Measurements from ENCODE around the gene PROK1.
A peak's percentile ranks its signal among the peaks of the same experiment; 100 is the strongest.
"Not testable (repeated sequence)": the region's sequence is repeated elsewhere in the genome, so short reads cannot be mapped to it uniquely, and the experiment has no call there.

PROK1 gene, protein sequence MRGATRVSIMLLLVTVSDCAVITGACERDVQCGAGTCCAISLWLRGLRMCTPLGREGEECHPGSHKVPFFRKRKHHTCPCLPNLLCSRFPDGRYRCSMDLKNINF

DNA sequence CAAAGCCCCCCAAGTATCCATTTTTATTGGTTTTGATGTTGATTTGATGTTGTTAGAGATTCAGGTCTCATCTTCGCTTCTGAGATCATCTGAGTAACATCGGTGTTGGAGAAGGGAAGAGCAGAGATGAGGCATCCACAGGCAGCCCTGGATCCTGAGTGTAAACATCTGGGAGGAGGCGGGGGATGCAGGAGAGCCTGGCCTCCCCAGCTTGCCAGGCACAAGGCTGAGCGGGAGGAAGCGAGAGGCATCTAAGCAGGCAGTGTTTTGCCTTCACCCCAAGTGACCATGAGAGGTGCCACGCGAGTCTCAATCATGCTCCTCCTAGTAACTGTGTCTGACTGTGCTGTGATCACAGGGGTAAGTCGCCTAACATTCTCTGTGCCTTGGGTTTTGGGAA lies at the start of gene PROK1:
PROK1 (plus strand) TSS at position 221 of the 400 bp plus-strand sequence; CDS start at position 289, 68 bp downstream.
- Mint-ChIP-seq H3K4me1 (ENCODE audit: low read depth) (no peaks in the 10 kb centered on the region), H3K27ac (no peak within 1 kb of the TSS), H3K27me3 (peaks cover 14% of the 10 kb centered on the region), H3K36me3 (ENCODE audit: low read depth) (no peaks in the 10 kb centered on the region), H3K9me3 (no peaks in the 10 kb centered on the region), H3K4me3 (no peak within 1 kb of the TSS)
- intact Hi-C loops (cut with micrococcal nuclease) = no loop called here

DNA sequence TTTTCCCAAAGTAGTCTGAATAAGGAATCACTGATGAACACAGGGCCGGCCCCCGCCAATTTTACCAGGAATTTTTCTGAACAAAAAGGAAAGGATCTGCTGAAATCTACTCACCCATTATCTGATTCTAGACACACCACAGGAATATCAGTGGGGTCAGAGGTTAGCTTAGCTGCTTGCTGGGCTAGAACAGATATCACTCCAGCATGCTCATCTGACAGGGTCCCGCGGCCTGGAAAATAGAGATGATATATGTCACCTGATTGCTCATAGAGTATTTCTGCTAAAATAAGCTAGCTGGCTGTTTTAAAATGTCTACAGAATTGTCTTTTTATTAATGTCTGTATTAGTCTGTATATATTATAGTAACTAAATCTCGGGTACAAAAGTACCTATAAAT lies 47.1 kb upstream of the PROK1 start:
- Mint-ChIP-seq H3K36me3 (ENCODE audit: low read depth) (peaks cover 49% of the 10 kb centered on the region), H3K9me3 (no peaks in the 10 kb centered on the region), H3K4me1 (ENCODE audit: low read depth) (peaks cover 12% of the 10 kb centered on the region), H3K27ac (no peak overlapping the region), H3K27me3 (no peaks in the 10 kb centered on the region), H3K4me3 (no peak overlapping the region)
- intact Hi-C loops (cut with micrococcal nuclease) = loop anchor here (2.0 kb wide), 1 partner anchor 23 kb away; no protein-coding TSS in a partner anchor

DNA sequence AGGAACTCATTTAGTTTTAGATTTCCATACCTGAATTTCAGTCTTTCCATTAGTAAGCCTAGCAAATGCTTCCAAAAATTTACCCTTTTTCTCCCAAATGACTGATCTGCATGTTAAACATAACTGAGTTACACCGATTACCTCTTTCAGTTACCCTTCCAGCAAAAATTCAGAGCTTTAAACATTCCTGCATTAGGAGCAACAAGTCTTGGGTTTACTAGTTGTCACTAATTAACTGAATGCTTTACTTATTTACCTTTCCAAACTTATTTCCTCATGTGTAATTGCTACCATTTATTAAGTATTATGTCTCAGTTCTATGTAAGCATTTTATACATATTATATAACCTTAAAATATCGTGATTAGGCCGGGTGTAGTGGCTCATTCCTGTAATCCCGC lies 46.5 kb upstream of the PROK1 start:
- intact Hi-C loops (cut with micrococcal nuclease) = no loop called here
- Mint-ChIP-seq H3K4me1 (ENCODE audit: low read depth) (peaks cover 15% of the 10 kb centered on the region), H3K36me3 (ENCODE audit: low read depth) (peaks cover 46% of the 10 kb centered on the region), H3K9me3 (no peaks in the 10 kb centered on the region), H3K4me3 (no peak overlapping the region), H3K27me3 (no peaks in the 10 kb centered on the region), H3K27ac (no peak overlapping the region)

DNA sequence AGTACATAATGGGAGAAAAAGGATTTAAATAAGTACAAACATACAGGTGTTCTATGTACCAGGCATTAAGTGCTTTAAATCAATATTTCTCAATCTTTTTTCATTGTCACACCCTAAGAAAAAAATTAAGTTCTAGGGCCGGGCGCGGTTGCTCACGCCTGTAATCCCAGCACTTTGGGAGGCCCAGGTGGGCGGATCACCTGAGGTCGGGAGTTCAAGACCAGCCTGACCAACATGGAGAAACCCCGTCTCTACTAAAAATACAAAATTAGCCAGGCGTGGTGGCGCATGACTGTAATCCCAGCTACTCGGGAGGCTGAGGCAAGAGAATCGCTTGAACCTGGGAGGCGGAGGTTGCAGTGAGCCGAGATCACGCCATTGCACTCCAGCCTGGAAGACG lies 44.5 kb upstream of the PROK1 start:
- intact Hi-C loops (cut with micrococcal nuclease) = loop anchor here (2.0 to 5.0 kb wide), 2 partner anchors 68 to 204 kb away; partner anchors contain the start of gene RBM15
- Mint-ChIP-seq H3K27ac (peak overlapping the region; percentile 100), H3K4me1 (ENCODE audit: low read depth) (peaks cover 17% of the 10 kb centered on the region)

DNA sequence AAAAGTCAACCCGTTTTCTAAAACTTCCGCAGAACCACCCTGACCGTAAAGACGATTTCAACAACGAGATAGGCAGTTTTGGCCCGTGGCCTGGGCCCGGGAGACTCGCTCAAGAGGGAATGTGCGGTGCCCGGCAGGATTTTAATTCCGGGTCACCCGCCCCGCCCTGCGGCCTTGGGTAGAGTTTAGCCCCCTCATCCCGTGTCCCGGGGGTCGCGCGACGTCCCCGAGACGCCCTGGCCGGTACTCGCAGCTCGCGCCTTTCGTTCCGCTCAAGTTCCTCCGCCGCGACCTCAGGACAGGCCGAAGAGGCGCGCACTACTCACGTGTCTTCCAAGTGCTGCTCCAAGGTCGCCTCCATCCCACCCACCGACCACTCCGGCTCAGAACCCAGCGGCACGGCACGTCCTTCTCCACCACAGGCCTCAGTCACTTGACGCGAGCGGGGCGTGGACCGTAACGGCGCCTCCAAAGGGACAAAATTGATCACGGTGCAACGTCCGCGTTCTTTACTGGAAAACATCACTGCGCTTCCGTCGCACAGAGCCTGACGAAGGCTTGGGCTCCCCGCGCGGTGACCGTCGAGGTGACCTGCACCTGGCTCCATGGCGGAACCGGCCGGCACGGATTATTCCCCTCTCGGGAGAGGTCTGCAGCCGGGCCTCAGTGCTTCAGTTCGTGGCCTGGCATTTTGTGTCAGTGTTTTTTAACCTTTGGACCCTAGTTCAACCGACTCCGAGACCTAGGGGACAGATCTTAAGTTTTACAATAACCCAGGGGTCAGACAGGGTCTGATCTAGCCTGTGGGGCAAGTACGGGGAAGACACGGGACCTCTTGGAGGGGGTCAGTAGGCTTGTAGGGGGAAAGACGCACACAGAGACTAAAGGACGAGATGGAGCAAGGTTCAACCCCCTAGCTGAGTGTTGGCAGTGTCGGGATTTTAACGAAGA lies 43.4 kb upstream of the PROK1 start, which contains the start of gene LAMTOR5:
LAMTOR5 (minus strand) TSS at position 435 of the 951 bp plus-strand sequence; CDS start at position 361, 74 bp downstream.
- intact Hi-C loops (cut with micrococcal nuclease) = loop anchor here (2.0 to 5.0 kb wide), 2 partner anchors 69 to 205 kb away; partner anchors contain the start of gene RBM15
- Mint-ChIP-seq H3K4me3 (peak within 1 kb of the TSS; percentile 100), H3K4me1 (ENCODE audit: low read depth) (peaks cover 19% of the 10 kb centered on the region), H3K27ac (peak within 1 kb of the TSS; percentile 100), H3K36me3 (ENCODE audit: low read depth) (peaks cover 29% of the 10 kb centered on the region), H3K9me3 (no peaks in the 10 kb centered on the region), H3K27me3 (no peaks in the 10 kb centered on the region)

More for the DNA sequence above, 44.5 kb upstream of the PROK1 start:
- Mint-ChIP-seq H3K36me3 (ENCODE audit: low read depth) (peaks cover 29% of the 10 kb centered on the region), H3K4me3 (peak overlapping the region; percentile 100)
- H3K27me3 Mint-ChIP-seq, H3K9me3 Mint-ChIP-seq: not testable (repeated sequence)

DNA sequence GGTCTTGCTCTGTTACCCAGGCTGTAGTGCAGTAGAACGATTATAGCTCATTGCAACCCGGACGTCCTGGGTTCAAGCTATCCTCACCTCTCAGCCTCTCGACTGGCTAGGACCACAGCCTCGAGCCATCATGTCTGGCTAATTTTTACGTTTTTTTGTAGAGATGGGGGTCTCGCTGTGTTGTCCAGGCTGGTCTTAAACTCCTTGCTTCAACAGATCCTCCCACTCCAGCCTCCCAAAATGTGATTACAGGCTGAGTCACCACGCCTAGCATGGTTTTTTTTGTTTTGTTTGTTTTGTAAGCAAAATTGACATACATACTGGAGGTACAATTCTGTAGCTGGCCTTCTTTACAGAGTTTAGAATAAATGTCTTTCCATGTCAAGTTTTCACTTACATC lies 42.5 kb upstream of the PROK1 start:
- peak overlapping the region; percentile 100 for H3K27ac Mint-ChIP-seq
- no peaks in the 10 kb centered on the region for H3K9me3 Mint-ChIP-seq
- peaks cover 28% of the 10 kb centered on the region for H3K4me1 Mint-ChIP-seq (ENCODE audit: low read depth)
- intact Hi-C loops (cut with micrococcal nuclease) = loop anchor here (5.0 kb wide), 1 partner anchor 206 kb away; no protein-coding TSS in a partner anchor
- H3K27me3 Mint-ChIP-seq = no peaks in the 10 kb centered on the region
- peak overlapping the region; percentile 13 for H3K4me3 Mint-ChIP-seq
- peaks cover 23% of the 10 kb centered on the region for H3K36me3 Mint-ChIP-seq (ENCODE audit: low read depth)

DNA sequence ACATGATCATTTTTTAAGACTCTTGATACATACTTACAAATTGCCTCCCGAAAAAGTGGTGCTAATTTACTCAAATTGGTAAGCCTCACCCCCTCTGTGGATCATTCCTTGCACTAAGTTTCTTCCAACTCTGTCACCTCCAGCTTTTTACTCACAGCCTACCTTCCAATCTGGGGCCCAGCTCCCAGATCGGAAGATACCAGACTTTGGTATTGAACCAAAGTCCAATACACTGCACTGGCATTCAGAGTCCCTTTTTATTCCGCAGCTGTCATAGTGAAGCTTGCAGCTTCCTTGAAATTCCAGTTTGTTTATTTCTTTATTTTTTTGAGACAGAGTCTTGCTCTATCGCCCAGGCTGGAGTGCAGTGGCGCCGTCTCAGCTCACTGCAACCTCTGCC lies 41.6 kb upstream of the PROK1 start:
- H3K27ac Mint-ChIP-seq = no peak overlapping the region
- peaks cover 28% of the 10 kb centered on the region for H3K4me1 Mint-ChIP-seq (ENCODE audit: low read depth)
- H3K36me3 Mint-ChIP-seq (ENCODE audit: low read depth) = peaks cover 15% of the 10 kb centered on the region
- intact Hi-C loops (cut with micrococcal nuclease) = loop anchor here (5.0 kb wide), 1 partner anchor 207 kb away; no protein-coding TSS in a partner anchor
- H3K27me3 Mint-ChIP-seq = no peaks in the 10 kb centered on the region
- no peaks in the 10 kb centered on the region for H3K9me3 Mint-ChIP-seq
- no peak overlapping the region for H3K4me3 Mint-ChIP-seq

DNA sequence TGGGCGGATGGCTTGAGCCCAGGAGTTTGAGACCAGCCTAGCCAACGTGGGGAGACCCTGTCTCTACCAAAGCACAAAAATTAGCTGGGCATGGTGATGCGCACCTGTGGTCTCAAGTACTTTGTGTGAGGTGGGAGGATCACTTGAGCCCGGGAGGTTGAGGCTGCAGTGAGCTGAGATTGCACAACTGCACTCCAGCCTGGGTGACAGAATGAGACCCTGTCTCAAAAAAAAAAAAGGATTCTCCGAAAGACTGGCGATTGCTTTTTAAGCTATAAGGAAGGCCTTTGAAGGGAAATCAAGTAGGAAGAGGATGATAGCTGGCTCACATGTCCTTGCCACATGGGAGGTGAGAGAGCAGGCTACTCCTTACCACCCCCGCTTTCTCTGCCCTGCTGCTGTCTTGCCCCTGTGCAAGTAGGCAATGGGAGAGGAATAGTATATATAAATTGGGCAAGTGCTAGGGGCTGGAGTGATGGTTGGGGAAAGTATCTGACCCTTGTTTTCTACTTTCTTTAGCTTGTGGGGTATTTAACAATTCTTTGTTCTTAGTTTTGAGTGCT lies 39.7 kb upstream of the PROK1 start:
- no peak overlapping the region for H3K4me3 Mint-ChIP-seq
- no peaks in the 10 kb centered on the region for H3K27me3 Mint-ChIP-seq
- intact Hi-C loops (cut with micrococcal nuclease) = no loop called here
- H3K36me3 Mint-ChIP-seq (ENCODE audit: low read depth) = peaks cover 11% of the 10 kb centered on the region
- H3K4me1 Mint-ChIP-seq (ENCODE audit: low read depth) = peaks cover 28% of the 10 kb centered on the region
- H3K27ac Mint-ChIP-seq = peak overlapping the region; percentile 31
- H3K9me3 Mint-ChIP-seq = no peaks in the 10 kb centered on the region

DNA sequence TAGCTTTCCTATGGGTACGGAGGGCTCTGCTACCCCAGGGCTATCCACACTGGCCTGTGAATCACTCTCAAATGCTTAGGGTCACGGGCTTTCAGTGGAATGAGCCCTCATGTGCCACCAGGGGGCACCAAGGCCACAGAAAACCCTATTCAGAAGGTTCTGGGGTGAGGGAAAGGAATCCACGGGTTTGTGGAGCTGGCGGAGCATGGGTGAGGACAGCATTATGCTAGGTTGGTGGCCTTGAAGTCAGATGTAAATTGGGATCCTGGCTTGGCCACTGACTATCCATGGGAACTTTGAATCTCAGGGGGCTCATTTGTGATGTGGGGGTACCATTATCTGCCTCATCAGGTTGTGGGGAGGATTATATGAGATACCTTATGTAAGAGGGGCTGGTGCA lies 38.4 kb upstream of the PROK1 start:
- peak overlapping the region; percentile 58 for H3K27ac Mint-ChIP-seq
- intact Hi-C loops (cut with micrococcal nuclease) = loop anchor here (1.0 kb wide), 2 partner anchors 48 to 84 kb away; no protein-coding TSS in a partner anchor
- no peak overlapping the region for H3K4me3 Mint-ChIP-seq
- no peaks in the 10 kb centered on the region for H3K9me3 Mint-ChIP-seq
- no peaks in the 10 kb centered on the region for H3K27me3 Mint-ChIP-seq
- peaks cover 28% of the 10 kb centered on the region for H3K4me1 Mint-ChIP-seq (ENCODE audit: low read depth)
- peaks cover 6% of the 10 kb centered on the region for H3K36me3 Mint-ChIP-seq (ENCODE audit: low read depth)

DNA sequence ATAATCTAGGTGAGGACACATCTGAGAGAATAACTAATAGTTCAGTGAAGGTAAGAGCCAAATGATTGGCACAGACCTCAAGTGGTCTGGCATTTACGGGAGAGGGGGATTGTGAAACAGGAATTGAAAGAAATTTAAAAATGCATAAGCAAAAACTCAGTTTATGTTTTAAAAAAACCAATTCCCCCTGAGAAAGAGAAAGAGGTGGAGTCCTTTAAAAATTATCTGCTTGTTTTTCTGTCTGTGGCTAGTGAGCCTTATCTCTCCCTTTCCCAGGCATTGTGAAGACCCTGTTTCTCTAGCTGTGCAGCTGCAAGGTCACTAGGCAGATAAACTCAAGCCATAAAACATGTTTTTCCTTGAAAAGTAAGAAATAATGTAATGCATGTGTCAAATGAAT lies 37.9 kb upstream of the PROK1 start:
- H3K9me3 Mint-ChIP-seq; H3K36me3 Mint-ChIP-seq (ENCODE audit: low read depth); H3K27me3 Mint-ChIP-seq; H3K4me3 Mint-ChIP-seq; intact Hi-C loops (cut with micrococcal nuclease): not testable (repeated sequence)
- Mint-ChIP-seq H3K27ac (peak overlapping the region; percentile 58), H3K4me1 (ENCODE audit: low read depth) (peaks cover 23% of the 10 kb centered on the region)

DNA sequence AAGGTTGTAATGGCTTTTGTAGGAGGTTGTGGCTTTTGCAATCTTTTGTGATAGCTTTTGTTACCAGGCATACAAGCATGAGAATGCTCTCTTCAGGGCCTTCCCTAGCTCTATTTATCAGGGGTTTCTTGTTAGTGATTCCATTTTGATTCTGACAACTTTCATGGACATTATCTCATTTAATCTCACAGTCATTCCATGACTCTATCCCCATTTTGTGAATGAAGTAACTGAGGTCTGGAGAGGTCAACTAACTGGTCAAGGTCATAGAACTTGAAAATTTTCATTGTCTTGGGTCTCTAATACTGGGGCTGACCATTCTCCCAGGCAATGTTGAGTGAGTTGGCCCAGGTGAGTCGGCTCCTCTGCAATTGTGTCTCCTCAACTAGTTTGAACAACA lies 32.2 kb upstream of the PROK1 start:
- H3K9me3 Mint-ChIP-seq = peaks cover 8% of the 10 kb centered on the region

DNA sequence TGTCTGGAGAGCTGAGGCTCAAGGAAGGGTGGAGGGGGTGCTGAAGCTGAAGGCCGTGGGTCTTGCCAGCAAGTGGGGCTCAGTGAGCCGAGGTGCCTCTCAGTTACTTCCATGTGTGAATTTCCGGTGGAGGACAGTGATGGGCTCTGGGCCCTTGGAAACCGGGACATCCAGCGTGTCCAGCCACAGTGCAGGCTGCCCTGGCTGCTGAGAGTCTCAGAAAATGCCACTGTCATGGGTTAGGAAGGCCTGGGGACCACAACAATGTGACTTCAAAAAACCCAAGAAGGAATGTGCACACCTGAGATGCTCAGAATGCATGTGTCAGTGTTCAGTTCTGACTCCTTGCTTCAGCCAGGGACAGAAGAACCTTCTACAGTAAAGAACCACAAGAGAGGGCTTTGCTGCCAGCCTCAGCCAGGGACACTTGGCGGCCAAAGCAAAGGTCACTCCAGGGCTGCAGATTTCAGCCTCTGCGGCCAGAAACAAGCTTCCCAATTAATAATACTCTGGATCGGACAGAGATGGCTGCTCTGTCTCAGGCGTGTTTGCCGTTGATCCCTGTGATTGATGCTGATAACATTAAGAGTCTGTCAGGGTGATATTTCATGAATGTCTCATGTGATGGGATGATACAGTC lies 30.8 kb upstream of the PROK1 start:
- intact Hi-C loops (cut with micrococcal nuclease) = no loop called here
- Mint-ChIP-seq H3K27me3 (no peaks in the 10 kb centered on the region), H3K9me3 (peaks cover 8% of the 10 kb centered on the region), H3K4me3 (no peak overlapping the region), H3K36me3 (ENCODE audit: low read depth) (no peaks in the 10 kb centered on the region), H3K4me1 (ENCODE audit: low read depth) (peaks cover 36% of the 10 kb centered on the region), H3K27ac (peak overlapping the region; percentile 70)

More for the DNA sequence above, 32.2 kb upstream of the PROK1 start:
- peaks cover 30% of the 10 kb centered on the region for H3K4me1 Mint-ChIP-seq (ENCODE audit: low read depth)
- intact Hi-C loops (cut with micrococcal nuclease) = no loop called here
- H3K36me3 Mint-ChIP-seq (ENCODE audit: low read depth) = no peaks in the 10 kb centered on the region
- no peak overlapping the region for H3K27ac Mint-ChIP-seq
- no peak overlapping the region for H3K4me3 Mint-ChIP-seq
- H3K27me3 Mint-ChIP-seq = no peaks in the 10 kb centered on the region

DNA sequence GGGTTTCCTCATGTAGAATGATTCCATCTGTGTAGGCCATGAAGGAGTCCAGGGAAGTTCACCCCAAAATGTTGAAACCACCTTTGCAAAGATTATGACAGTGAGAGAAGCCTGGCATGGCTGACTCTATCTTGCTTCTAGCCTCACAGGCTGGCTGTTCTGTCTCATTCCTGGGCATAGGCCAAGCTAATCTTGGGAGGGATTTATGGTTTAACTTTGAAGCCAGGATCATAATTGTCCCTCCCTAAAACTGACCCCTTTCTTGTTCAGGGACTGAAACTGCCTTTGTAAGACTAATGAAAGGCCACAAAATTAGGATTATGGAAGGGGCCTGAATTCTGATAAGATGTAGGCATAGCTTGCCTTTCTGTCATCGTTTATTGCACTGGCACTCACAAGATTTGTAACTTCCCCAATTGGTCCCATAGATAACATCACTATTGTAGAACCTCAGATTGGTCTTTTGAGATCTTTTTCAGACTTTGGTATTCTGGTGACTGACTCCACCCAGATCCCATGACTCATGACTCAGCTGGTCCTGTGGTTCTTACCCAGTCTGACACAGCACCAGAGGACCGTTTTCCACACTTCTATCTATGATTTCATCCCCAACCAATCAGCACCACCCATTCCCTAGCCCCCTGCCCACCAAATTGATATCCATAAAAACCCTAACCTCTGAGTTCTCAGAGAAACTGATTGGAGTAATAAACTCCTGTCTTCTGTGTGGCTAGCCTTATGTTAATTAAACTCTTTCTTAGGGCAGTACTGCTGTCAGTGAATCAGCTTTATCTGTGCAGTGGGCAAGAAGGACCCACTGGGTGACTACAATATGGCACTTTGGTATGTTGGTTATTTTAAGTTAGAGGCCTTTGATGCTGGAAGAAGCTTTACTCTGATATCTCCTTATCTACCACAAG lies 29.8 kb upstream of the PROK1 start:
- Mint-ChIP-seq H3K27me3 (no peaks in the 10 kb centered on the region), H3K4me3 (no peak overlapping the region), H3K9me3 (peaks cover 8% of the 10 kb centered on the region), H3K27ac (peak overlapping the region; percentile 70), H3K36me3 (ENCODE audit: low read depth) (no peaks in the 10 kb centered on the region), H3K4me1 (ENCODE audit: low read depth) (peaks cover 46% of the 10 kb centered on the region)
- intact Hi-C loops (cut with micrococcal nuclease) = no loop called here
